ENCODE data around the gene MPP4. TPM values are rescaled to one million over a fixed set of nuclear protein-coding genes. Genes with fewer than 3 reads are reported as not detected.

MPP4 gene
- total RNA-seq, 1 experiment from 2014 or later = not detected

DNA sequence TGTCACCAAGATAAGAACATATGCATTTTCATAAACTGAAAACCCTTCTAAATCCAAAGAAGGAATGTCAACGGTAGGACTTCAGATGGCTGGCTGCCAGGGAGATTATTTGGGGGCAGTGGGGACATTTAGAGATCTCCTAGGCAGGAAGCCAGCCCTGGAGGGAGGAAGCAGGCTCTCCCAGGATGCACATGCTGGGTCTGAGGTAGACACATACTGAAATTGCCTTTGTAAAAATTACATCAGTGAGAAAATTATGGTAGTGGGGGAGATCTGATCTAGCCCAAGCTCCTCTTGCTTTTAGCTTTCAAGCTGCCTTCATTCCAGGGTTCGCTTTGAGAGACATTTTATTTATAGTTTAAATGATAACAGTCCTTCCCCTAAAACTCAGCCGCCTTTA is 24.1 kb downstream of the MPP4 start:
- H3K9me3 ChIP-seq (ENCODE audit: control insufficient read depth, low read depth, low read length) = no peaks in the 10 kb centered on the region
- H3K4me1 ChIP-seq (ENCODE audit: insufficient read depth, low read length) = peaks cover 5% of the 10 kb centered on the region; the same call in 1 of the 2 replicates
- H4K91ac ChIP-seq (ENCODE audit: insufficient read length, low read depth, low read length) = no peak overlapping the region
- H3K4me1 Mint-ChIP-seq = peaks cover 12 to 15% of the 10 kb centered on the region in 2 experiments
- no peak overlapping the region for H3K27ac Mint-ChIP-seq
- no peaks in the 10 kb centered on the region for H3K79me1 ChIP-seq (ENCODE audit: insufficient read depth, low read depth, low read length, poor library complexity, severe bottlenecking)
- H3K27ac ChIP-seq (ENCODE audit: insufficient read length, low read depth, low read length) = no peak overlapping the region
- H3K56ac ChIP-seq (ENCODE audit: insufficient read length, low read depth, low read length) = no peak overlapping the region
- H3K18ac ChIP-seq (ENCODE audit: insufficient read length, low read depth, low read length) = no peak overlapping the region
- no peak overlapping the region for H4K8ac ChIP-seq (replicated peaks; ENCODE audit: insufficient read length, low read depth, low read length)
- H4K5ac ChIP-seq (ENCODE audit: insufficient read length, low read depth, low read length) = no peak overlapping the region
- H3K79me2 ChIP-seq (ENCODE audit: insufficient read depth, low read length) = no peaks in the 10 kb centered on the region
- TF ChIP-seq, protein P1, sequence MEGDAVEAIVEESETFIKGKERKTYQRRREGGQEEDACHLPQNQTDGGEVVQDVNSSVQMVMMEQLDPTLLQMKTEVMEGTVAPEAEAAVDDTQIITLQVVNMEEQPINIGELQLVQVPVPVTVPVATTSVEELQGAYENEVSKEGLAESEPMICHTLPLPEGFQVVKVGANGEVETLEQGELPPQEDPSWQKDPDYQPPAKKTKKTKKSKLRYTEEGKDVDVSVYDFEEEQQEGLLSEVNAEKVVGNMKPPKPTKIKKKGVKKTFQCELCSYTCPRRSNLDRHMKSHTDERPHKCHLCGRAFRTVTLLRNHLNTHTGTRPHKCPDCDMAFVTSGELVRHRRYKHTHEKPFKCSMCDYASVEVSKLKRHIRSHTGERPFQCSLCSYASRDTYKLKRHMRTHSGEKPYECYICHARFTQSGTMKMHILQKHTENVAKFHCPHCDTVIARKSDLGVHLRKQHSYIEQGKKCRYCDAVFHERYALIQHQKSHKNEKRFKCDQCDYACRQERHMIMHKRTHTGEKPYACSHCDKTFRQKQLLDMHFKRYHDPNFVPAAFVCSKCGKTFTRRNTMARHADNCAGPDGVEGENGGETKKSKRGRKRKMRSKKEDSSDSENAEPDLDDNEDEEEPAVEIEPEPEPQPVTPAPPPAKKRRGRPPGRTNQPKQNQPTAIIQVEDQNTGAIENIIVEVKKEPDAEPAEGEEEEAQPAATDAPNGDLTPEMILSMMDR (conservative IDR thresholded peaks at IDR 0.05) = no peak
- H3K14ac ChIP-seq (ENCODE audit: insufficient read depth, low read length) = no peak overlapping the region
- no peak overlapping the region for H3T11ph ChIP-seq (ENCODE audit: low read length)
- H3K9me3 Mint-ChIP-seq = no peaks in the 10 kb centered on the region; a peak in 1 of 5 replicates
- no peaks in the 10 kb centered on the region for H3K36me3 Mint-ChIP-seq (ENCODE audit: insufficient read depth in 1 of 3, low read depth in 3 of 3)
- no peak overlapping the region for H2BK20ac ChIP-seq (ENCODE audit: low read depth, low read length, poor library complexity, severe bottlenecking)
- no peak overlapping the region for H3K4me3 Mint-ChIP-seq
- H3K4me2 ChIP-seq (ENCODE audit: insufficient read depth, insufficient read length, low read length) = no peak overlapping the region
- no peak overlapping the region for H2AFZ ChIP-seq (ENCODE audit: low read length)
- no peak overlapping the region for H2BK12ac ChIP-seq (ENCODE audit: insufficient read length, low read depth, low read length)
- H3K9ac ChIP-seq (ENCODE audit: extremely low read depth, insufficient read length, low read length) = no peak overlapping the region
- H2BK15ac ChIP-seq (ENCODE audit: low read depth, low read length) = no peak overlapping the region
- H3K27me3 Mint-ChIP-seq (ENCODE audit: low read depth) = peaks cover 10% of the 10 kb centered on the region
- H3K23ac ChIP-seq (ENCODE audit: insufficient read length, low read depth, low read length) = no peak overlapping the region
- no peaks in the 10 kb centered on the region for H3K23me2 ChIP-seq (ENCODE audit: insufficient read length, low read depth, low read length, poor library complexity, severe bottlenecking)
- H3K27me3 ChIP-seq (ENCODE audit: insufficient read depth, low read length) = no peaks in the 10 kb centered on the region
- DNase-seq = no peak
- H4K20me1 ChIP-seq (ENCODE audit: control insufficient read depth, insufficient read depth, insufficient read length) = no peaks in the 10 kb centered on the region
- H2AK5ac ChIP-seq (ENCODE audit: insufficient read length, low read length) = no peak overlapping the region
- H2BK5ac ChIP-seq (ENCODE audit: insufficient read length, low read length) = no peak overlapping the region
- WGBS (ENCODE audit: extremely low coverage, insufficient read length, low lambda C conversion rate) = no CpG with 5 or more reads among the region's 3 CpGs
- H3K4ac ChIP-seq (ENCODE audit: low read depth, low read length) = no peak overlapping the region
- no peak overlapping the region for H2BK120ac ChIP-seq (ENCODE audit: low read depth, low read length, poor library complexity, severe bottlenecking)
